Right cardiac atrium (tissue), 5 donors: ENCODE data around the gene FOXK1. TPM values are rescaled to one million over a fixed set of nuclear protein-coding genes. Genes with fewer than 3 reads are reported as not detected.
"Not testable (repeated sequence)": the region's sequence is repeated elsewhere in the genome, so short reads cannot be mapped to it uniquely, and the experiment has no call there.

Experiments used
- ATAC-seq, 2 donors: fragments of 200-7000 bp; cut with Tn5 transposase; one replicate each; pipeline versions ENCODE4 v1.8.0 to v1.9.1; 2020; ENCODE audit warnings: moderate library complexity in 2 of 2, mild to moderate bottlenecking in 1 of 2
- DNase-seq, 3 donors: peaks; one replicate each; pipeline ENCODE4 v3.0.0-alpha.2; 2020
- H3K27ac ChIP-seq: one replicate; pipeline ENCODE4 v1.5.1; 2013; ENCODE audit warnings: mild to moderate bottlenecking, low read length, control low read depth, moderate library complexity
- H3K27me3 ChIP-seq: one replicate; pipeline ENCODE4 v1.6.1; 2013; ENCODE audit not compliant: control insufficient read depth, insufficient read depth
- H3K4me1 ChIP-seq: one replicate; pipeline ENCODE4 v1.6.1; 2013; ENCODE audit warnings: low read length; ENCODE audit not compliant: control insufficient read depth, insufficient read depth
- H3K4me3 ChIP-seq: one replicate; pipeline ENCODE4 v1.5.1; 2013; ENCODE audit warnings: low read length, control low read depth
- H3K9me3 ChIP-seq: one replicate; pipeline ENCODE4 v1.6.1; 2013; ENCODE audit warnings: low read length; ENCODE audit not compliant: control insufficient read depth
- WGBS: extraction: QIAGEN DNeasy Blood & Tissue Kit; methylation state at CpG from one replicate; pipeline ENCODE4 v1.1.7; 2013; 5-methylcytosine and 5-hydroxymethylcytosine counted together
- intact Hi-C, 4 donors: fragments of 100-400 bp; cut with DNase I; formaldehyde crosslinking; loops; one replicate each; pipeline versions ENCODE4 v1.11.0 to v1.14.0; 2022 to 2023
- polyA plus RNA-seq: library from polyadenylated mRNA; stranded (reverse); fragments of 200-250 nt; gene quantifications from one replicate; pipeline ENCODE4 v1.2.3, GENCODE V29; 2013
- total RNA-seq, 4 donors: library from RNA; stranded (reverse); fragmentation: NEBNext Ultra II Directional; extraction: Animal tissue kit (Norgen Biotek cat#: 25700); gene quantifications; one replicate each; pipeline ENCODE4 v1.2.1, GENCODE V29; 2021
- donor health status: healthy with polysubstance abuse.
- donor health status: DM: no; HTN: yes; CAD: no.
- donor health status: DM: no; HTN: no; CAD: no.
- donor health status: DM: no; HTN: yes; CAD: no; lungs with severe emphysema.
- donor health status: DM: yes; HTN: yes; CAD: no.

The FOXK1 gene
- total and polyA plus RNA-seq, 5 donors = 10.9 to 22.4 (median 18.1) TPM

DNA sequence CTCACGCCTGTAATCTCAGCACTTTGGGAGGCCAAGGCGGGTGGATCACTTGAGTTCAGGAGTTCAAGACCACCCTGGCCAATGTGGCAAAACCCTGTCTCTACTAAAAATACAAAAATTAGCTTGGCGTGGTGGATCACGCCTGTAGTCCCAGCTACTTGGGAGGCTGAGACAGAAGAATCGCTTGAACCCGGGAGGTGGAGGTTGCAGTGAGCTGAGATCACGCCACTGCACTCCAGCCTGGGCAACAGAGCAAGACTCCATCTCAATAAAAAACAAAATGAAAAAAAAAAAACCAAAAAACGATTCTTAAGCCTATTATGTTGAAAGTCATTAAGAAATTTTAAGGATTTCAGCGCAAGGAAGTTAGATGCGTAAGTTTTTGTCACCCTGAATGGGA, 3.6 kb downstream of the FOXK1 start:
- intact Hi-C loops = loop anchor here in 3 of 4 donors (5.0 to 10.0 kb wide), 4 partner anchors 47 to 69 kb away; no protein-coding TSS in a partner anchor
- not testable (repeated sequence) for DNase-seq, H3K4me3 ChIP-seq, H3K4me1 ChIP-seq, ATAC-seq, H3K27me3 ChIP-seq, H3K27ac ChIP-seq, H3K9me3 ChIP-seq
- 95% methylated on average over 10 of the region's 10 CpGs for WGBS

DNA sequence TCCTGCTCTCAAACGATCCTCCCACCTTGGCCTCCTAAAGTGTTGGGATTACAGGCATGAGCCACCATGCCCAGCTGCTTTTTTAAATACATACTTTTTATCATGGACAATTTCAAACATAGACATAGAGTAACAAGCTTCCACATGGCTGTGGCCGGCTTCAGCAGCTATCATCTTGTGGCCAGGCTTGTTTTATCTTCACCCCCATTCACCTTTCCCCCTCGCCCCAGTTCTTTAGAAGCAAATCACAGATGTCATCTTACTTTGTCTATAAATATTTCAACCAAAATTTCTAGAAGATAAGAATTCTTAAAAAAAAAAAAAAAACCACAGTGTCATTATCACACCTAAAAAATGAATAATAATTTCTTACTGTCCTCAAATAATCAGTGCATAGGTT, 5.9 kb downstream of the FOXK1 start:
- 78% methylated on average over 3 of the region's 3 CpGs for WGBS
- no peak for ATAC-seq
- Histone ChIP-seq H3K4me1 (peaks cover 8% of the 10 kb centered on the region), H3K9me3 (no peaks in the 10 kb centered on the region), H3K27ac (no peak overlapping the region), H3K4me3 (no peak overlapping the region), H3K27me3 (no peaks in the 10 kb centered on the region)
- DNase-seq = no peak
- intact Hi-C loops = loop anchor here in 3 of 4 donors (5.0 to 10.0 kb wide), 4 partner anchors 44 to 67 kb away; no protein-coding TSS in a partner anchor

GRCh38 chr7:4689151-4689550, 7.1 kb downstream of the FOXK1 start:
- 72% methylated on average over 12 of the region's 12 CpGs for WGBS
- Histone ChIP-seq H3K4me1 (peaks cover 8% of the 10 kb centered on the region), H3K27ac (no peak overlapping the region), H3K9me3 (no peaks in the 10 kb centered on the region), H3K27me3 (no peaks in the 10 kb centered on the region), H3K4me3 (no peak overlapping the region)
- intact Hi-C loops = loop anchor here in 3 of 4 donors (5.0 to 10.0 kb wide), 4 partner anchors 43 to 66 kb away; no protein-coding TSS in a partner anchor
- DNase-seq (peak in 1 of 3 donors; percentile 38), ATAC-seq (no peak)

DNA sequence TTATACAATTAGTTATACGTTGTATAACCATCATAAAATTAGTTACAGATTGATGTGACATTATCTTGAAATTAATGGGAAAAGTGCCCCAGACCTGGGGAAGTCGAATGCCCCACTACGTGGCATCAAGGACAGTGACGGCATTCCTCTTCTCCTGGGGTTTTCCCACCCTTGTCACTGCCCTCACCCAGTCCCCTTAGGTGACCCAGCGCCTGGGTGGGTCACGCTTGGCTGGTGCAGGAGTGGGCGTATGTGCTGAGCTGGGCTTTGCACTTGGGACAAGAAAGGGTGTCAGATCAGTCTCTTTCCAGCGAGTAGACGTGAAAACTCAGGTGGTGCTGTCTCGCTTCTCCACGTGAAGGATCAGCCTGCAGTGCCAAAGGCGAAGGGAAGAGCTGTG, 7.6 kb downstream of the FOXK1 start:
- Histone ChIP-seq H3K27ac (no peak overlapping the region), H3K4me1 (peaks cover 9% of the 10 kb centered on the region), H3K9me3 (no peaks in the 10 kb centered on the region), H3K27me3 (no peaks in the 10 kb centered on the region), H3K4me3 (no peak overlapping the region)
- no peak for ATAC-seq
- intact Hi-C loops = loop anchor here in 3 of 4 donors (5.0 to 10.0 kb wide), 4 partner anchors 43 to 65 kb away; no protein-coding TSS in a partner anchor
- WGBS = 69% methylated on average over 12 of the region's 12 CpGs
- no peak for DNase-seq

- intact Hi-C loops = no loop called here
- DNase-seq (peak in 1 of 3 donors; percentile 28), ATAC-seq (no peak)
- Histone ChIP-seq H3K27me3 (no peaks in the 10 kb centered on the region), H3K4me3 (no peak overlapping the region), H3K4me1 (peaks cover 12% of the 10 kb centered on the region), H3K27ac (no peak overlapping the region), H3K9me3 (no peaks in the 10 kb centered on the region)
- WGBS = 81% methylated on average over 23 of the region's 23 CpGs
Measured at GRCh38 chr7:4690953-4691856, 9.1 kb downstream of the FOXK1 start.

GRCh38 chr7:4692055-4692454, 10.0 kb downstream of the FOXK1 start:
- Histone ChIP-seq H3K4me1 (peaks cover 12% of the 10 kb centered on the region), H3K9me3 (no peaks in the 10 kb centered on the region), H3K27me3 (no peaks in the 10 kb centered on the region), H3K27ac (peak overlapping the region; percentile 6), H3K4me3 (no peak overlapping the region)
- ATAC-seq (peak in 1 of 2 donors; percentile 44), DNase-seq (no peak)
- WGBS = 52% methylated on average over 5 of the region's 5 CpGs
- intact Hi-C loops = no loop called here

GRCh38 chr7:4692622-4693021, 10.5 kb downstream of the FOXK1 start:
- H3K27me3 ChIP-seq, H3K27ac ChIP-seq: not testable (repeated sequence)
- peaks cover 12% of the 10 kb centered on the region for H3K4me1 ChIP-seq

GRCh38 chr7:4693152-4693551, 11.1 kb downstream of the FOXK1 start:
- DNase-seq (no peak), ATAC-seq (no peak)
- peaks cover 12% of the 10 kb centered on the region for H3K4me1 ChIP-seq
- H3K27me3 ChIP-seq = no peaks in the 10 kb centered on the region
- no peak overlapping the region for H3K27ac ChIP-seq
- no peaks in the 10 kb centered on the region for H3K9me3 ChIP-seq
- WGBS = 81% methylated on average over 2 of the region's 2 CpGs
- H3K4me3 ChIP-seq = no peak overlapping the region
- intact Hi-C loops = no loop called here

More at GRCh38 chr7:4692622-4693021, 10.5 kb downstream of the FOXK1 start:
- intact Hi-C loops, DNase-seq, H3K4me3 ChIP-seq, H3K9me3 ChIP-seq, ATAC-seq: not testable (repeated sequence)
- WGBS = 92% methylated on average over 5 of the region's 5 CpGs

DNA sequence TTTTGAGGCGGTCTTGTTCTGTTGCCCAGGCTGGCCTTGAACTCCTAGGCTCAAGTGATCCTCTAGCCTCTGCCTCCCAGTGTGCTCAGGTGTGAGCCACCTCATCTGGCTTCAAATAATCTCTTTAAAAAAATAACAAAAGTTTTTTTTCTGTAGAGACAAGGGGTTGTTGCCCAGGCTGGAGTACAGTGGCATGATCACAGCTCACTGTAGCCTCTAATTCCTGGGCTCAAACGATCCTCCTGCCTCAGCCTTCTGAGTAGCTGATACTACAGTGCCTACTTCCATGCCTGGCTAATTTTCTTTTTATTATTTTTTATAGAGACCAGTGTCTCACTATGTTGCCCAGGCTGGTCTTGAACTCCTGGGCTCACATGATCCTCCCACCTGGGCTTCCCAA, 11.7 kb downstream of the FOXK1 start:
- H3K4me1 ChIP-seq = peaks cover 12% of the 10 kb centered on the region
- H3K27me3 ChIP-seq = no peaks in the 10 kb centered on the region
- H3K4me3 ChIP-seq = no peak overlapping the region
- 97% methylated on average over 2 of the region's 2 CpGs for WGBS
- DNase-seq = no peak
- no peak for ATAC-seq
- intact Hi-C loops = no loop called here
- H3K9me3 ChIP-seq = no peaks in the 10 kb centered on the region
- H3K27ac ChIP-seq = no peak overlapping the region

- no peak for ATAC-seq
- 74% methylated on average over 2 of the region's 2 CpGs for WGBS
- Histone ChIP-seq H3K27me3 (no peaks in the 10 kb centered on the region), H3K4me1 (peaks cover 14% of the 10 kb centered on the region), H3K9me3 (no peaks in the 10 kb centered on the region), H3K4me3 (no peak overlapping the region), H3K27ac (peak overlapping the region; percentile 87)
- peak in 1 of 3 donors; percentile 5 for DNase-seq
- intact Hi-C loops = no loop called here
Measured at GRCh38 chr7:4694305-4694704, 12.2 kb downstream of the FOXK1 start.

- ATAC-seq (no peak), DNase-seq (no peak)
- Histone ChIP-seq H3K4me1 (peaks cover 22% of the 10 kb centered on the region), H3K27me3 (no peaks in the 10 kb centered on the region), H3K4me3 (no peak overlapping the region), H3K27ac (no peak overlapping the region), H3K9me3 (no peaks in the 10 kb centered on the region)
- 92% methylated on average over 10 of the region's 10 CpGs for WGBS
- intact Hi-C loops = no loop called here
Measured at GRCh38 chr7:4698707-4699275, 16.7 kb downstream of the FOXK1 start.
